ENCODE results near the gene STAG3. TPM values are rescaled to one million over a fixed set of nuclear protein-coding genes. Genes with fewer than 3 reads are reported as not detected.
"Not testable (repeated sequence)": the region's sequence is repeated elsewhere in the genome, so short reads cannot be mapped to it uniquely, and the experiment has no call there.

Gene STAG3
- total RNA-seq, 1 donor from 2014 or later: 1.1 TPM

- H3K27me3 ChIP-seq (ENCODE audit: control insufficient read depth, insufficient read depth, low read length): peaks cover 16% of the 10 kb centered on the region
- H3K4me3 ChIP-seq (ENCODE audit: low read depth, low read length): no peak overlapping the region
- no peak for DNase-seq (ENCODE audit: low read depth)
- H3K36me3 ChIP-seq (ENCODE audit: control insufficient read depth, insufficient read depth, low read length): no peaks in the 10 kb centered on the region
- no peak for TF ChIP-seq CTCF (IDR thresholded peaks at IDR 0.05; ENCODE audit: insufficient read depth, low read length, poor library complexity, severe bottlenecking)
Observed at GRCh38 chr7:100209493-100209892, 31.8 kb downstream of the STAG3 start.

GRCh38 chr7:100210805-100211204, 33.1 kb downstream of the STAG3 start:
- no peak for DNase-seq (ENCODE audit: low read depth)
- no peaks in the 10 kb centered on the region for H3K36me3 ChIP-seq (ENCODE audit: control insufficient read depth, insufficient read depth, low read length)
- no peak overlapping the region for H3K4me3 ChIP-seq (ENCODE audit: low read depth, low read length)
- TF ChIP-seq CTCF (IDR thresholded peaks at IDR 0.05; ENCODE audit: insufficient read depth, low read length, poor library complexity, severe bottlenecking): no peak
- peaks cover 13% of the 10 kb centered on the region for H3K27me3 ChIP-seq (ENCODE audit: control insufficient read depth, insufficient read depth, low read length)

DNA sequence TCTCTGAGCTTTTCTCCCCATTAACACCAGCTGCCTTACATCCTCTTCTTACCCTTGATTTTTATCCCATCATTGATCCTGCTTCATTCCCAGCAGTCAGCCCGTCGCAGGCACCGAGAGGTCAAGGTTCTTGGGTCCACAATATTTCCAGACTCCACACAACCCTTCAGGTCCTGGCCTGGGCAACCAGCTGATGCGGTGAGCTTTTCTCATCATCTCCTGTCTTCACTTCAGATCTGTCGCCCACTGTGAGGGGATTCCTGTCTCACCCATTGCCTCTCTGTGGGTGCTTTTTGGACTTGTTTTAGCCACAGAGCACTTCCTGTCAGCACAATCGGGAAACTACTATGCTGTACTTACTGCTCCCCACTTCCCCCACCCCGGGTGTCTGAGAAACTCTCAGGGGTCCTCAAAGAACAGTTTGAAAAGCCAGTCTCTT, 33.6 kb downstream of the STAG3 start:
- DNase-seq (ENCODE audit: low read depth): no peak
- no peak for TF ChIP-seq CTCF (IDR thresholded peaks at IDR 0.05; ENCODE audit: insufficient read depth, low read length, poor library complexity, severe bottlenecking)
- H3K27me3 ChIP-seq (ENCODE audit: control insufficient read depth, insufficient read depth, low read length): peaks cover 13% of the 10 kb centered on the region
- no peak overlapping the region for H3K4me3 ChIP-seq (ENCODE audit: low read depth, low read length)
- H3K36me3 ChIP-seq (ENCODE audit: control insufficient read depth, insufficient read depth, low read length): no peaks in the 10 kb centered on the region

- Histone ChIP-seq H3K4me3 (ENCODE audit: low read depth, low read length) (no peak overlapping the region), H3K27me3 (ENCODE audit: control insufficient read depth, insufficient read depth, low read length) (peaks cover 13% of the 10 kb centered on the region), H3K36me3 (ENCODE audit: control insufficient read depth, insufficient read depth, low read length) (no peaks in the 10 kb centered on the region)
- no peak for TF ChIP-seq CTCF (IDR thresholded peaks at IDR 0.05; ENCODE audit: insufficient read depth, low read length, poor library complexity, severe bottlenecking)
- DNase-seq (ENCODE audit: low read depth): no peak
Observed at GRCh38 chr7:100212631-100213286, 35.0 kb downstream of the STAG3 start.

DNA sequence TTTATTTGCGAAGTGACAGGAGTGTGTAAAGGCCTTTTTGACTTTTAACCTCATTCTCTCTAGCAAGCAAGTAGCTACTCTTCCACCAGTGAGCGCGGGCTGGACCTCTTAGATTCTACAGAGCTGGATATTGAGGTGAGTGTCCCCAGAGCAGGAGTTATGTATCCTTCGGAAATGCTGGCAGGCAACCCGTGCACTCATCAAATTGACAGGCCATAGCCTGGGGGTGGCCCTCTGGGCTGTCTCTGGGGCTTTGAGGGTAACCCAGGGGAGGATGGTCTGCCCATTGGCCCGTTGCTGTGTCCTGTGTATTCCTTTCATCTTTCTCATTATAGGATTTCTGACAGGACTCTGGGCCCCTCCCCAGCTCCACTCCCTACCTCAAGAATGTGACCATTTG, 36.0 kb downstream of the STAG3 start:
- DNase-seq (ENCODE audit: low read depth): no peak
- Histone ChIP-seq H3K36me3 (ENCODE audit: control insufficient read depth, insufficient read depth, low read length) (no peaks in the 10 kb centered on the region), H3K27me3 (ENCODE audit: control insufficient read depth, insufficient read depth, low read length) (peaks cover 11% of the 10 kb centered on the region), H3K4me3 (ENCODE audit: low read depth, low read length) (no peak overlapping the region)
- no peak for TF ChIP-seq CTCF (IDR thresholded peaks at IDR 0.05; ENCODE audit: insufficient read depth, low read length, poor library complexity, severe bottlenecking)

GRCh38 chr7:100214356-100214755, 36.6 kb downstream of the STAG3 start:
- H3K27me3 ChIP-seq (ENCODE audit: control insufficient read depth, insufficient read depth, low read length); DNase-seq (ENCODE audit: low read depth): not testable (repeated sequence)

More at GRCh38 chr7:100214356-100214755, 36.6 kb downstream of the STAG3 start:
- H3K4me3 ChIP-seq (ENCODE audit: low read depth, low read length); H3K36me3 ChIP-seq (ENCODE audit: control insufficient read depth, insufficient read depth, low read length): not testable (repeated sequence)

Data from kidney epithelial cell (primary cell).